SU-DHL-6 (cell line): Measurements from ENCODE around the gene PRSS27.

Experiments
- CTCF ChIP-seq: fragments of 200-600 bp; sonication (generic); IDR thresholded peaks from one replicate; pipeline ENCODE4 v1.5.1; 2017; ENCODE audit warnings: antibody characterized with exemption, mild to moderate bottlenecking, low read length, moderate library complexity; ENCODE audit not compliant: insufficient read depth, poor library complexity, severe bottlenecking
- EZH2phosphoT487 ChIP-seq: fragments of 200-600 bp; sonication (generic), shearing (Covaris generic); conservative IDR thresholded peaks from 2 replicates; pipeline ENCODE4 v1.6.1; 2018; ENCODE audit warnings: mild to moderate bottlenecking, antibody characterized with exemption, low read length, moderate library complexity, mixed read lengths

GRCh38 chr16:2749476-2749875, 29.5 kb upstream of the PRSS27 start:
- no peak for TF ChIP-seq CTCF
- no peak for TF ChIP-seq EZH2phosphoT487
